Urinary bladder (tissue), 4 donors: ENCODE measurements around the gene SPATA1. TPM values are rescaled to one million over a fixed set of nuclear protein-coding genes. Genes with fewer than 3 reads are reported as not detected.

Experiments
- DNase-seq: peaks from one replicate; pipeline ENCODE4 v3.0.0-alpha.2; 2015; ENCODE audit errors: extremely low spot score
- H3K27ac ChIP-seq: one replicate; pipeline ENCODE4 v1.5.1; 2013; ENCODE audit warnings: low read depth, mild to moderate bottlenecking, moderate library complexity
- H3K36me3 ChIP-seq: one replicate; pipeline ENCODE4 v1.6.1; 2013; ENCODE audit warnings: mild to moderate bottlenecking, moderate library complexity; ENCODE audit not compliant: insufficient read depth
- H3K4me1 ChIP-seq: one replicate; pipeline ENCODE4 v1.6.1; 2013; ENCODE audit warnings: mild to moderate bottlenecking, moderate library complexity; ENCODE audit not compliant: insufficient read depth
- H3K4me3 ChIP-seq: one replicate; pipeline ENCODE4 v1.5.1; 2013; ENCODE audit warnings: low read depth, low read length
- WGBS: extraction: QIAGEN DNeasy Blood & Tissue Kit; methylation state at CpG from one replicate; pipeline ENCODE4 v1.1.7; 2013; 5-methylcytosine and 5-hydroxymethylcytosine counted together
- polyA plus RNA-seq: library from polyadenylated mRNA; stranded (reverse); fragments of 200-250 nt; gene quantifications from one replicate; pipeline ENCODE4 v1.2.3, GENCODE V29; 2013
- total RNA-seq: library from RNA; depleted of rRNA; stranded (reverse); fragments of >200 nt; gene quantifications from one replicate; pipeline ENCODE4 v1.2.3, GENCODE V29; 2014
- donor health status: healthy with polysubstance abuse.
- donor health status: healthy.

Gene SPATA1
- total and polyA plus RNA-seq, 2 donors = 0.24 to 1.2 TPM

GRCh38 chr1:84613026-84613425 is 106.8 kb downstream of the SPATA1 start:
- Histone ChIP-seq H3K4me3 (no peak overlapping the region), H3K27ac (no peak overlapping the region), H3K4me1 (no peaks in the 10 kb centered on the region), H3K36me3 (no peaks in the 10 kb centered on the region)
- 68% methylated on average over 2 of the region's 2 CpGs for WGBS
- DNase-seq = no peak

GRCh38 chr1:84613887-84614286 is 107.7 kb downstream of the SPATA1 start:
- Histone ChIP-seq H3K4me1 (no peaks in the 10 kb centered on the region), H3K4me3 (no peak overlapping the region), H3K27ac (no peak overlapping the region), H3K36me3 (no peaks in the 10 kb centered on the region)
- WGBS = 84% methylated on average over 2 of the region's 2 CpGs
- DNase-seq = no peak

- H3K4me3 ChIP-seq = no peak overlapping the region
- H3K36me3 ChIP-seq = no peaks in the 10 kb centered on the region
- no peak for DNase-seq
- WGBS = 86% methylated on average over 1 of the region's 1 CpG
- no peak overlapping the region for H3K27ac ChIP-seq
- H3K4me1 ChIP-seq = no peaks in the 10 kb centered on the region
Measured at GRCh38 chr1:84615790-84616189, 109.6 kb downstream of the SPATA1 start.

Other genes with a start within 250 kb of the SPATA1 start
- 8.1 TPM for gene SAMD13, start 204.7 kb upstream of the SPATA1 start, total RNA-seq
- 1.2 TPM for gene SAMD13, start 204.7 kb upstream of the SPATA1 start, polyA plus RNA-seq
- gene DNASE2B, start 107.9 kb upstream of the SPATA1 start, total RNA-seq = not detected
- gene DNASE2B, start 107.9 kb upstream of the SPATA1 start, polyA plus RNA-seq = not detected
- gene RPF1, start 27.1 kb upstream of the SPATA1 start, total RNA-seq = 42.2 TPM
- 38.7 TPM for gene RPF1, start 27.1 kb upstream of the SPATA1 start, polyA plus RNA-seq
- 27.1 TPM for gene GNG5, start 195 bp downstream of the SPATA1 start, total RNA-seq
- 121 TPM for gene GNG5, start 195 bp downstream of the SPATA1 start, polyA plus RNA-seq
- 15.4 TPM for gene CTBS, start 68.1 kb downstream of the SPATA1 start, total RNA-seq
- 14.4 TPM for gene CTBS, start 68.1 kb downstream of the SPATA1 start, polyA plus RNA-seq
- gene SSX2IP, start 184.1 kb downstream of the SPATA1 start, total RNA-seq = 33.3 TPM
- gene SSX2IP, start 184.1 kb downstream of the SPATA1 start, polyA plus RNA-seq = 8.2 TPM